HEK293 (cell line): ENCODE results near the gene ZNHIT1.

Source experiments
- CTCF ChIA-PET: fragments of 350-600 bp; formaldehyde crosslinking; extraction: SDS; loops from one replicate; lab custom pipeline; 2021; ENCODE audit warnings: antibody characterized with exemption; lab: Yijun Ruan, JAX
- POLR2A ChIA-PET: fragments of 300-600 bp; formaldehyde crosslinking; extraction: SDS; loops from one replicate; lab custom pipeline; 2020; ENCODE audit warnings: antibody characterized with exemption, inconsistent platforms; lab: Yijun Ruan, JAX
- H3K27ac ChIP-seq: fragments of 200-500 bp; sonication (Bioruptor generic); 2 replicates; pipeline ENCODE4 v1.5.1; 2014; ENCODE audit warnings: low read depth, low read length, control low read depth, inconsistent platforms; ENCODE audit errors: extremely low read depth
- H3K36me3 ChIP-seq, 2 experiments: fragments of 200-500 bp in 1 of 2; sonication (Bioruptor generic) in 1 of 2; 1 replicate in 1 of 2; 2 replicates in 1 of 2; pipeline ENCODE4 v1.5.1; 2014 to 2017; ENCODE audit warnings: inconsistent platforms in 2 of 2, low read length in 2 of 2; ENCODE audit not compliant: control insufficient read depth in 2 of 2, insufficient read depth in 1 of 2
- H3K4me1 ChIP-seq: fragments of 200-500 bp; sonication (Bioruptor generic); 2 replicates; pipeline ENCODE4 v1.5.1; 2014; ENCODE audit warnings: mild to moderate bottlenecking, low read length, inconsistent platforms; ENCODE audit not compliant: control insufficient read depth, insufficient read depth
- H3K4me3 ChIP-seq: 2 replicates; pipeline ENCODE4 v1.5.1; 2011; ENCODE audit warnings: low read depth, mild to moderate bottlenecking, control low read depth, low read length, moderate library complexity
- H3K9me3 ChIP-seq: fragments of 200-500 bp; sonication (Bioruptor generic); 2 replicates; pipeline ENCODE4 v1.5.1; 2014; ENCODE audit warnings: low read depth, low read length, inconsistent platforms; ENCODE audit not compliant: control insufficient read depth, insufficient read depth
- EGR2 ChIP-seq: fragments of 450-650 bp; formaldehyde crosslinking; IDR thresholded peaks from 2 replicates; pipeline ENCODE4 v1.5.1; 2016; ENCODE audit warnings: low read depth, missing biosample characterization, missing genetic modification characterization
- IKZF3 ChIP-seq: fragments of 450-650 bp; IDR thresholded peaks from 2 replicates; pipeline ENCODE4 v1.5.0; 2018; ENCODE audit warnings: missing biosample characterization, mild to moderate bottlenecking, missing genetic modification characterization, moderate library complexity
- PRDM1 ChIP-seq: fragments of 450-650 bp; formaldehyde crosslinking; IDR thresholded peaks from 2 replicates; pipeline ENCODE4; 2016; ENCODE audit warnings: missing biosample characterization, missing genetic modification characterization
- SP2 ChIP-seq: fragments of 450-650 bp; formaldehyde crosslinking; IDR thresholded peaks from 2 replicates; pipeline ENCODE4 v1.5.1; 2016; ENCODE audit warnings: missing biosample characterization, missing genetic modification characterization
- ZNF10 ChIP-seq: fragments of 450-650 bp; formaldehyde crosslinking; IDR thresholded peaks from 2 replicates; pipeline ENCODE4 v1.5.1; 2017; ENCODE audit warnings: missing biosample characterization, missing genetic modification characterization
- ZNF157 ChIP-seq: fragments of 450-650 bp; formaldehyde crosslinking; IDR thresholded peaks from 2 replicates; pipeline ENCODE4 v1.5.1; 2016; ENCODE audit warnings: missing biosample characterization, missing genetic modification characterization
- ZNF174 ChIP-seq: fragments of 450-650 bp; formaldehyde crosslinking; IDR thresholded peaks from 2 replicates; pipeline ENCODE4 v1.5.0; 2017; ENCODE audit warnings: missing biosample characterization, mild to moderate bottlenecking, missing genetic modification characterization
- ZNF324 ChIP-seq: fragments of 450-650 bp; formaldehyde crosslinking; IDR thresholded peaks from 2 replicates; pipeline ENCODE4 v1.5.1; 2016; ENCODE audit warnings: missing biosample characterization, missing genetic modification characterization
- ZNF341 ChIP-seq: fragments of 450-650 bp; formaldehyde crosslinking; IDR thresholded peaks from 2 replicates; pipeline ENCODE4; 2016; ENCODE audit warnings: low read depth, missing biosample characterization, missing genetic modification characterization
- ZNF560 ChIP-seq: fragments of 450-650 bp; formaldehyde crosslinking; IDR thresholded peaks from 2 replicates; pipeline ENCODE4 v1.5.1; 2017; ENCODE audit warnings: missing biosample characterization, missing genetic modification characterization, borderline replicate concordance
- ZNF626 ChIP-seq: fragments of 450-650 bp; sonication (Bioruptor Pico); formaldehyde crosslinking; IDR thresholded peaks from 2 replicates; pipeline ENCODE4 v1.5.1; 2018; ENCODE audit warnings: missing biosample characterization, missing genetic modification characterization, inconsistent platforms
- TF ChIP-seq, protein P1 (sequence below): fragments of 450-650 bp; formaldehyde crosslinking; conservative IDR thresholded peaks from 2 replicates; pipeline ENCODE4 v1.5.1; 2016; ENCODE audit warnings: low read depth, missing biosample characterization, missing genetic modification characterization
- TF ChIP-seq, protein P2 (sequence below): fragments of 450-650 bp; formaldehyde crosslinking; IDR thresholded peaks from 2 replicates; pipeline ENCODE4 v1.5.1; 2016; ENCODE audit warnings: missing biosample characterization, missing genetic modification characterization, borderline replicate concordance
- TF ChIP-seq, protein P3 (sequence below): fragments of 450-650 bp; formaldehyde crosslinking; IDR thresholded peaks from 2 replicates; pipeline ENCODE4 v1.5.1; 2016; ENCODE audit warnings: missing biosample characterization, missing genetic modification characterization
- TF ChIP-seq, protein P4 (sequence below): fragments of 450-650 bp; formaldehyde crosslinking; IDR thresholded peaks from 2 replicates; pipeline ENCODE4 v1.5.1; 2016; ENCODE audit warnings: missing biosample characterization, missing genetic modification characterization
- TF ChIP-seq, protein P5 (sequence below): fragments of 450-650 bp; formaldehyde crosslinking; IDR thresholded peaks from 2 replicates; pipeline ENCODE4 v1.5.1; 2016; ENCODE audit warnings: missing biosample characterization, missing genetic modification characterization
- TF ChIP-seq, protein P6 (sequence below): fragments of 450-650 bp; formaldehyde crosslinking; IDR thresholded peaks from 2 replicates; pipeline ENCODE4 v1.5.1; 2016; ENCODE audit warnings: missing biosample characterization, missing genetic modification characterization

The ZNHIT1 gene

DNA sequence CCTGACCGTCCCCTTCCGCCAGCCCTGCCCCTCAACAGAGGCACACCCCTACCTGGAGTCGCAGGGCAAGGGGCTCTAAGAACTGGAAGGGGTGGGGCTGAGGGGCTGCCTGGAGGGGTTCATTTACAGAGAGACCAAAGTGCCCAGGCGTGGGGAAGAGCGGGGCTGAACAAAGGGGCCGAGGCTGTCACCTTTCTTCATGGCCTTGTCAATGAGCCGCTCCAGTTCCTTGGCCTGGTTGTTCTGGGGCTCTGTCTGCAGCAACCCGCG lies 21.9 kb downstream of the ZNHIT1 start (continued):
- TF ChIP-seq, protein P1, sequence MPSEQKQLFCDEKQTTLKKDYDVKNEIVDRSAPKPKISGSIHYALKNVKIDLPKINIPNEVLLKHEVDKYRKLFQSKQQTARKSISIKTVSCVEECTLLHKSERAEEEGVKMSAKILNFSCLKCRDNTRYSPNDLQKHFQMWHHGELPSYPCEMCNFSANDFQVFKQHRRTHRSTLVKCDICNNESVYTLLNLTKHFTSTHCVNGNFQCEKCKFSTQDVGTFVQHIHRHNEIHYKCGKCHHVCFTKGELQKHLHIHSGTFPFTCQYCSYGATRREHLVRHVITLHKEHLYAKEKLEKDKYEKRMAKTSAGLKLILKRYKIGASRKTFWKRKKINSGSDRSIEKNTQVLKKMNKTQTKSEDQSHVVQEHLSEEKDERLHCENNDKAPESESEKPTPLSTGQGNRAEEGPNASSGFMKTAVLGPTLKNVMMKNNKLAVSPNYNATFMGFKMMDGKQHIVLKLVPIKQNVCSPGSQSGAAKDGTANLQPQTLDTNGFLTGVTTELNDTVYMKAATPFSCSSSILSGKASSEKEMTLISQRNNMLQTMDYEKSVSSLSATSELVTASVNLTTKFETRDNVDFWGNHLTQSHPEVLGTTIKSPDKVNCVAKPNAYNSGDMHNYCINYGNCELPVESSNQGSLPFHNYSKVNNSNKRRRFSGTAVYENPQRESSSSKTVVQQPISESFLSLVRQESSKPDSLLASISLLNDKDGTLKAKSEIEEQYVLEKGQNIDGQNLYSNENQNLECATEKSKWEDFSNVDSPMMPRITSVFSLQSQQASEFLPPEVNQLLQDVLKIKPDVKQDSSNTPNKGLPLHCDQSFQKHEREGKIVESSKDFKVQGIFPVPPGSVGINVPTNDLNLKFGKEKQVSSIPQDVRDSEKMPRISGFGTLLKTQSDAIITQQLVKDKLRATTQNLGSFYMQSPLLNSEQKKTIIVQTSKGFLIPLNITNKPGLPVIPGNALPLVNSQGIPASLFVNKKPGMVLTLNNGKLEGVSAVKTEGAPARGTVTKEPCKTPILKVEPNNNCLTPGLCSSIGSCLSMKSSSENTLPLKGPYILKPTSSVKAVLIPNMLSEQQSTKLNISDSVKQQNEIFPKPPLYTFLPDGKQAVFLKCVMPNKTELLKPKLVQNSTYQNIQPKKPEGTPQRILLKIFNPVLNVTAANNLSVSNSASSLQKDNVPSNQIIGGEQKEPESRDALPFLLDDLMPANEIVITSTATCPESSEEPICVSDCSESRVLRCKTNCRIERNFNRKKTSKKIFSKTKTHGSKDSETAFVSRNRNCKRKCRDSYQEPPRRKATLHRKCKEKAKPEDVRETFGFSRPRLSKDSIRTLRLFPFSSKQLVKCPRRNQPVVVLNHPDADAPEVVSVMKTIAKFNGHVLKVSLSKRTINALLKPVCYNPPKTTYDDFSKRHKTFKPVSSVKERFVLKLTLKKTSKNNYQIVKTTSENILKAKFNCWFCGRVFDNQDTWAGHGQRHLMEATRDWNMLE (tag by site-specific recombination) = no peak
- TF ChIP-seq ZNF157 = no peak
- no peak for TF ChIP-seq PRDM1 (tag by site-specific recombination)
- TF ChIP-seq ZNF174 (tag by site-specific recombination) = no peak
- TF ChIP-seq, all 188 proteins: peak for 0

DNA sequence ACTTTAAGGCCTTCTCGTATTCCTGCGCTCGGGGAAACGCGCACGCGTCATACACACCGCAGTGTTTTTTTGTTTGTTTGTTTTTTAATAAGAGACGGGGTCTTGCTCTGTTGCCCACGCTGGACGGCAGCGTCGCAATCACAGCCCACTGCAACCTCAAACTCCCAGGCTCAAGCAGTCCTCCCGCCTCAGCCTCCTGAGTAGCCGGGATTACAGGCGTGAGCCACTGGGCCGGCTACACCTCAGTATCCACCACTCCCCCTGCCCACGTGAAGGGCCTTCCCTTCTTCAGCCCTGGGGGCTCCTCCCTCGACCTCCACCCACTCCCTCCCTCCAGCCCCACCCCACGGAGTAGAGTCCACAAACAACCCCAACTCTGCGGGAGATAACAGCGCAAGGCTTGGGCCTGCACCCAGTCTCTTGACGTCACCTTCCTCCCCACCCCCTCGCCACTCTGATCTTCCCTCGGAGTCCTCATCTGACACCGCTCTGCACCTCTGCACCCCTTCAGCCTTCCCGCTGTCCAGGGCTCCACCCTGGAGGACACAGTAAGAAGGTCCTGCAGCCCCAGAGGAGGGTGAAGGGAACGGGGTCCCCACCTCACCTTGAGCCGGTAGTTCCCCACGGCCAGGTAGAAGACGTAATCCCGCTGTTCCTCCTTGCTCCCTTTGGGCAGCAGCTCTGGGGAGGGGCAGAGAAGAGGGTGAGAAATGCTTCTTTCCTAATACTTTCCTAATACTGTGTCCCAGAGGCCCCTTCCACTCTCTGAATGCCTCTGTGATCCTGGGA lies 22.5 kb downstream of the ZNHIT1 start:
- H3K36me3 ChIP-seq = peaks cover 0 to 41% of the 10 kb centered on the region in 2 experiments; a peak in 2 of 3 replicates
- no peaks in the 10 kb centered on the region; the same call in 1 of the 2 replicates for H3K4me1 ChIP-seq
- no peaks in the 10 kb centered on the region for H3K9me3 ChIP-seq
- no peak overlapping the region for H3K27ac ChIP-seq
- POLR2A ChIA-PET = interaction anchor here (0.6 kb wide), 1 partner anchor 26 kb away, joined by 4 read pairs; no protein-coding TSS in a partner anchor
- CTCF ChIA-PET = interaction anchor here (0.8 kb wide), 1 partner anchor 92 kb away, joined by 5 read pairs; no protein-coding TSS in a partner anchor
- no peak overlapping the region for H3K4me3 ChIP-seq
- TF ChIP-seq, protein P2, sequence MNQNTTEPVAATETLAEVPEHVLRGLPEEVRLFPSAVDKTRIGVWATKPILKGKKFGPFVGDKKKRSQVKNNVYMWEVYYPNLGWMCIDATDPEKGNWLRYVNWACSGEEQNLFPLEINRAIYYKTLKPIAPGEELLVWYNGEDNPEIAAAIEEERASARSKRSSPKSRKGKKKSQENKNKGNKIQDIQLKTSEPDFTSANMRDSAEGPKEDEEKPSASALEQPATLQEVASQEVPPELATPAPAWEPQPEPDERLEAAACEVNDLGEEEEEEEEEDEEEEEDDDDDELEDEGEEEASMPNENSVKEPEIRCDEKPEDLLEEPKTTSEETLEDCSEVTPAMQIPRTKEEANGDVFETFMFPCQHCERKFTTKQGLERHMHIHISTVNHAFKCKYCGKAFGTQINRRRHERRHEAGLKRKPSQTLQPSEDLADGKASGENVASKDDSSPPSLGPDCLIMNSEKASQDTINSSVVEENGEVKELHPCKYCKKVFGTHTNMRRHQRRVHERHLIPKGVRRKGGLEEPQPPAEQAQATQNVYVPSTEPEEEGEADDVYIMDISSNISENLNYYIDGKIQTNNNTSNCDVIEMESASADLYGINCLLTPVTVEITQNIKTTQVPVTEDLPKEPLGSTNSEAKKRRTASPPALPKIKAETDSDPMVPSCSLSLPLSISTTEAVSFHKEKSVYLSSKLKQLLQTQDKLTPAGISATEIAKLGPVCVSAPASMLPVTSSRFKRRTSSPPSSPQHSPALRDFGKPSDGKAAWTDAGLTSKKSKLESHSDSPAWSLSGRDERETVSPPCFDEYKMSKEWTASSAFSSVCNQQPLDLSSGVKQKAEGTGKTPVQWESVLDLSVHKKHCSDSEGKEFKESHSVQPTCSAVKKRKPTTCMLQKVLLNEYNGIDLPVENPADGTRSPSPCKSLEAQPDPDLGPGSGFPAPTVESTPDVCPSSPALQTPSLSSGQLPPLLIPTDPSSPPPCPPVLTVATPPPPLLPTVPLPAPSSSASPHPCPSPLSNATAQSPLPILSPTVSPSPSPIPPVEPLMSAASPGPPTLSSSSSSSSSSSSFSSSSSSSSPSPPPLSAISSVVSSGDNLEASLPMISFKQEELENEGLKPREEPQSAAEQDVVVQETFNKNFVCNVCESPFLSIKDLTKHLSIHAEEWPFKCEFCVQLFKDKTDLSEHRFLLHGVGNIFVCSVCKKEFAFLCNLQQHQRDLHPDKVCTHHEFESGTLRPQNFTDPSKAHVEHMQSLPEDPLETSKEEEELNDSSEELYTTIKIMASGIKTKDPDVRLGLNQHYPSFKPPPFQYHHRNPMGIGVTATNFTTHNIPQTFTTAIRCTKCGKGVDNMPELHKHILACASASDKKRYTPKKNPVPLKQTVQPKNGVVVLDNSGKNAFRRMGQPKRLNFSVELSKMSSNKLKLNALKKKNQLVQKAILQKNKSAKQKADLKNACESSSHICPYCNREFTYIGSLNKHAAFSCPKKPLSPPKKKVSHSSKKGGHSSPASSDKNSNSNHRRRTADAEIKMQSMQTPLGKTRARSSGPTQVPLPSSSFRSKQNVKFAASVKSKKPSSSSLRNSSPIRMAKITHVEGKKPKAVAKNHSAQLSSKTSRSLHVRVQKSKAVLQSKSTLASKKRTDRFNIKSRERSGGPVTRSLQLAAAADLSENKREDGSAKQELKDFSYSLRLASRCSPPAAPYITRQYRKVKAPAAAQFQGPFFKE (tag by site-specific recombination) = no peak
- TF ChIP-seq ZNF560 (tag by site-specific recombination) (no peak), ZNF324 (tag by site-specific recombination) (no peak), ZNF10 (tag by site-specific recombination) (no peak), SP2 (tag by site-specific recombination) (peak; percentile 23; the same call in 1 of the 2 replicates), ZNF626 (tag by site-specific recombination) (no peak), IKZF3 (tag by site-specific recombination) (no peak), ZNF341 (tag by site-specific recombination) (no peak), EGR2 (tag by site-specific recombination) (peak; percentile 96)
- TF ChIP-seq, protein P3, sequence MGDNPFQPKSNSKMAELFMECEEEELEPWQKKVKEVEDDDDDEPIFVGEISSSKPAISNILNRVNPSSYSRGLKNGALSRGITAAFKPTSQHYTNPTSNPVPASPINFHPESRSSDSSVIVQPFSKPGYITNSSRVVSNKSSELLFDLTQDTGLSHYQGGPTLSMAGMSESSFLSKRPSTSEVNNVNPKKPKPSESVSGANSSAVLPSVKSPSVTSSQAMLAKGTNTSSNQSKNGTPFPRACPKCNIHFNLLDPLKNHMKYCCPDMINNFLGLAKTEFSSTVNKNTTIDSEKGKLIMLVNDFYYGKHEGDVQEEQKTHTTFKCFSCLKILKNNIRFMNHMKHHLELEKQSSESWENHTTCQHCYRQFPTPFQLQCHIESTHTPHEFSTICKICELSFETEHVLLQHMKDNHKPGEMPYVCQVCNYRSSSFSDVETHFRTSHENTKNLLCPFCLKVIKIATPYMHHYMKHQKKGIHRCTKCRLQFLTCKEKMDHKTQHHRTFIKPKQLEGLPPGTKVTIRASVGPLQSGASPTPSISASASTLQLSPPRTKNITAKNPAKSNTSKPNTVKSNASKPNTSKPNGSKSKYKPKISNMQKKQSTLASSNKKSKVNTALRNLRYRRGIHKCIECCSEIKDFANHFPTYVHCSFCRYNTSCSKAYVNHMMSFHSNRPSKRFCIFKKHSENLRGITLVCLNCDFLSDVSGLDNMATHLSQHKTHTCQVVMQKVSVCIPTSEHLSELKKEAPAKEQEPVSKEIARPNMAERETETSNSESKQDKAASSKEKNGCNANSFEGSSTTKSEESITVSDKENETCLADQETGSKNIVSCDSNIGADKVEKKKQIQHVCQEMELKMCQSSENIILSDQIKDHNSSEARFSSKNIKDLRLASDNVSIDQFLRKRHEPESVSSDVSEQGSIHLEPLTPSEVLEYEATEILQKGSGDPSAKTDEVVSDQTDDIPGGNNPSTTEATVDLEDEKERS = no peak
- TF ChIP-seq, protein P4, sequence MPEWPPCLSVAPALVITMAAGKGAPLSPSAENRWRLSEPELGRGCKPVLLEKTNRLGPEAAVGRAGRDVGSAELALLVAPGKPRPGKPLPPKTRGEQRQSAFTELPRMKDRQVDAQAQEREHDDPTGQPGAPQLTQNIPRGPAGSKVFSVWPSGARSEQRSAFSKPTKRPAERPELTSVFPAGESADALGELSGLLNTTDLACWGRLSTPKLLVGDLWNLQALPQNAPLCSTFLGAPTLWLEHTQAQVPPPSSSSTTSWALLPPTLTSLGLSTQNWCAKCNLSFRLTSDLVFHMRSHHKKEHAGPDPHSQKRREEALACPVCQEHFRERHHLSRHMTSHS = no peak
- TF ChIP-seq, protein P5, sequence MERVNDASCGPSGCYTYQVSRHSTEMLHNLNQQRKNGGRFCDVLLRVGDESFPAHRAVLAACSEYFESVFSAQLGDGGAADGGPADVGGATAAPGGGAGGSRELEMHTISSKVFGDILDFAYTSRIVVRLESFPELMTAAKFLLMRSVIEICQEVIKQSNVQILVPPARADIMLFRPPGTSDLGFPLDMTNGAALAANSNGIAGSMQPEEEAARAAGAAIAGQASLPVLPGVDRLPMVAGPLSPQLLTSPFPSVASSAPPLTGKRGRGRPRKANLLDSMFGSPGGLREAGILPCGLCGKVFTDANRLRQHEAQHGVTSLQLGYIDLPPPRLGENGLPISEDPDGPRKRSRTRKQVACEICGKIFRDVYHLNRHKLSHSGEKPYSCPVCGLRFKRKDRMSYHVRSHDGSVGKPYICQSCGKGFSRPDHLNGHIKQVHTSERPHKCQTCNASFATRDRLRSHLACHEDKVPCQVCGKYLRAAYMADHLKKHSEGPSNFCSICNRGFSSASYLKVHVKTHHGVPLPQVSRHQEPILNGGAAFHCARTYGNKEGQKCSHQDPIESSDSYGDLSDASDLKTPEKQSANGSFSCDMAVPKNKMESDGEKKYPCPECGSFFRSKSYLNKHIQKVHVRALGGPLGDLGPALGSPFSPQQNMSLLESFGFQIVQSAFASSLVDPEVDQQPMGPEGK = no peak
- TF ChIP-seq, protein P6, sequence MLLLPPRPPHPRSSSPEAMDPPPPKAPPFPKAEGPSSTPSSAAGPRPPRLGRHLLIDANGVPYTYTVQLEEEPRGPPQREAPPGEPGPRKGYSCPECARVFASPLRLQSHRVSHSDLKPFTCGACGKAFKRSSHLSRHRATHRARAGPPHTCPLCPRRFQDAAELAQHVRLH (tag by site-specific recombination) = no peak
